KMS-11 (cell line): ENCODE measurements around the gene MLLT10.

Experiments used
- H2AFZ ChIP-seq: fragments of 200-600 bp; sonication (generic); 2 replicates; pipeline ENCODE4 v1.6.1; 2016; ENCODE audit warnings: antibody characterized with exemption, mixed run types, low read depth
- H3K27ac ChIP-seq: fragments of 200-600 bp; sonication (generic); 2 replicates; pipeline ENCODE4 v1.6.1; 2016; ENCODE audit warnings: mild to moderate bottlenecking, mixed run types
- H3K27me3 ChIP-seq: fragments of 200-600 bp; sonication (generic); 2 replicates; pipeline ENCODE4 v1.6.1; 2017; ENCODE audit warnings: mild to moderate bottlenecking, low read depth, mixed run types, moderate library complexity; ENCODE audit not compliant: insufficient read depth
- H3K36me3 ChIP-seq: fragments of 200-600 bp; sonication (generic); 2 replicates; pipeline ENCODE4 v1.6.1; 2017; ENCODE audit warnings: mild to moderate bottlenecking, mixed run types; ENCODE audit not compliant: insufficient read depth
- H3K4me1 ChIP-seq: fragments of 200-600 bp; sonication (generic); 2 replicates; pipeline ENCODE4 v1.6.1; 2016; ENCODE audit warnings: mild to moderate bottlenecking, low read depth, mixed run types; ENCODE audit not compliant: poor library complexity, severe bottlenecking
- H3K4me2 ChIP-seq: fragments of 200-600 bp; sonication (generic); 2 replicates; pipeline ENCODE4 v1.7.0; 2016; ENCODE audit warnings: mild to moderate bottlenecking, mixed run types
- H3K4me3 ChIP-seq: fragments of 200-600 bp; sonication (generic); IDR thresholded peaks from 2 replicates; pipeline ENCODE4 v1.6.1; 2017; ENCODE audit warnings: low read depth, low read length, mixed read lengths; ENCODE audit not compliant: insufficient read depth
- H3K79me2 ChIP-seq: fragments of 200-600 bp; sonication (generic); 2 replicates; pipeline ENCODE4 v1.6.1; 2016; ENCODE audit warnings: low read depth, mixed run types; ENCODE audit not compliant: insufficient read depth
- H3K9ac ChIP-seq: fragments of 200-600 bp; sonication (generic); 2 replicates; pipeline ENCODE4 v1.6.1; 2016; ENCODE audit warnings: mild to moderate bottlenecking, mixed run types
- H4K20me1 ChIP-seq: fragments of 200-600 bp; sonication (generic); 2 replicates; pipeline ENCODE4 v1.6.1; 2016; ENCODE audit warnings: mild to moderate bottlenecking, mixed run types; ENCODE audit not compliant: insufficient read depth
- TF ChIP-seq, protein P1 (sequence below): fragments of 200-600 bp; sonication (generic); conservative IDR thresholded peaks from 2 replicates; pipeline ENCODE4 v1.6.1; 2017; ENCODE audit warnings: low read depth, mild to moderate bottlenecking, antibody characterized with exemption, low read length, moderate library complexity, mixed read lengths

MLLT10 gene

GRCh38 chr10:21593986-21594385 lies 60.0 kb downstream of the MLLT10 start:
- H4K20me1 ChIP-seq = no peaks in the 10 kb centered on the region
- no peak overlapping the region for H3K27ac ChIP-seq
- TF ChIP-seq, protein P1, sequence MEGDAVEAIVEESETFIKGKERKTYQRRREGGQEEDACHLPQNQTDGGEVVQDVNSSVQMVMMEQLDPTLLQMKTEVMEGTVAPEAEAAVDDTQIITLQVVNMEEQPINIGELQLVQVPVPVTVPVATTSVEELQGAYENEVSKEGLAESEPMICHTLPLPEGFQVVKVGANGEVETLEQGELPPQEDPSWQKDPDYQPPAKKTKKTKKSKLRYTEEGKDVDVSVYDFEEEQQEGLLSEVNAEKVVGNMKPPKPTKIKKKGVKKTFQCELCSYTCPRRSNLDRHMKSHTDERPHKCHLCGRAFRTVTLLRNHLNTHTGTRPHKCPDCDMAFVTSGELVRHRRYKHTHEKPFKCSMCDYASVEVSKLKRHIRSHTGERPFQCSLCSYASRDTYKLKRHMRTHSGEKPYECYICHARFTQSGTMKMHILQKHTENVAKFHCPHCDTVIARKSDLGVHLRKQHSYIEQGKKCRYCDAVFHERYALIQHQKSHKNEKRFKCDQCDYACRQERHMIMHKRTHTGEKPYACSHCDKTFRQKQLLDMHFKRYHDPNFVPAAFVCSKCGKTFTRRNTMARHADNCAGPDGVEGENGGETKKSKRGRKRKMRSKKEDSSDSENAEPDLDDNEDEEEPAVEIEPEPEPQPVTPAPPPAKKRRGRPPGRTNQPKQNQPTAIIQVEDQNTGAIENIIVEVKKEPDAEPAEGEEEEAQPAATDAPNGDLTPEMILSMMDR = no peak
- no peaks in the 10 kb centered on the region for H3K36me3 ChIP-seq
- peaks cover 51% of the 10 kb centered on the region for H3K79me2 ChIP-seq
- no peak overlapping the region for H3K9ac ChIP-seq
- H3K27me3 ChIP-seq = no peaks in the 10 kb centered on the region
- no peak overlapping the region for H3K4me3 ChIP-seq
- H3K4me1 ChIP-seq = peaks cover 81% of the 10 kb centered on the region
- no peak overlapping the region for H3K4me2 ChIP-seq
- H2AFZ ChIP-seq = no peak overlapping the region

DNA sequence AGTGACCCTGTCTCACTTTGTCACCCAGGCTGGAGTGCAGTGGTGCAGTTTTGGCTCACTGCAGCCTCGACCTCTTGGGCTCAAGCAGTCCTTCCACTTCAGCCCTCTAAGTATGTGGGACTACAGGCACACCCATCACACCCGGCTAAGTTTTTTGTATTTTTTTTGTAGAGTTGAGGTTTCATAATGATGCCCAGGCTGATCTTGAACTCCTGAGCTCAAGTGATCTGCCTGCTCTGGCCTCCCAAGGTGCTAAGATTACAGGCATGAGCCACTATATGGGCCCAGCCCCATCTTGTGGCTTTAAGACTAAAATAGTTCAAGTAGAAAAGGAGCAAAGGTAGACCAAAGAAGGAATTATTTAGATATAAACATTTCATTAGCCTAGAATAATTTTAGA lies 65.5 kb downstream of the MLLT10 start:
- no peak overlapping the region for H3K9ac ChIP-seq
- no peaks in the 10 kb centered on the region for H4K20me1 ChIP-seq
- peak overlapping the region; percentile 14; the same call in 1 of the 2 replicates for H3K4me2 ChIP-seq
- no peak overlapping the region for H3K4me3 ChIP-seq
- H3K27ac ChIP-seq = no peak overlapping the region; the same call in 1 of the 2 replicates
- peaks cover 59% of the 10 kb centered on the region for H3K4me1 ChIP-seq
- TF ChIP-seq, protein P1 = no peak
- no peak overlapping the region for H2AFZ ChIP-seq
- peaks cover 5% of the 10 kb centered on the region for H3K79me2 ChIP-seq
- H3K27me3 ChIP-seq = no peaks in the 10 kb centered on the region
- no peaks in the 10 kb centered on the region for H3K36me3 ChIP-seq

DNA sequence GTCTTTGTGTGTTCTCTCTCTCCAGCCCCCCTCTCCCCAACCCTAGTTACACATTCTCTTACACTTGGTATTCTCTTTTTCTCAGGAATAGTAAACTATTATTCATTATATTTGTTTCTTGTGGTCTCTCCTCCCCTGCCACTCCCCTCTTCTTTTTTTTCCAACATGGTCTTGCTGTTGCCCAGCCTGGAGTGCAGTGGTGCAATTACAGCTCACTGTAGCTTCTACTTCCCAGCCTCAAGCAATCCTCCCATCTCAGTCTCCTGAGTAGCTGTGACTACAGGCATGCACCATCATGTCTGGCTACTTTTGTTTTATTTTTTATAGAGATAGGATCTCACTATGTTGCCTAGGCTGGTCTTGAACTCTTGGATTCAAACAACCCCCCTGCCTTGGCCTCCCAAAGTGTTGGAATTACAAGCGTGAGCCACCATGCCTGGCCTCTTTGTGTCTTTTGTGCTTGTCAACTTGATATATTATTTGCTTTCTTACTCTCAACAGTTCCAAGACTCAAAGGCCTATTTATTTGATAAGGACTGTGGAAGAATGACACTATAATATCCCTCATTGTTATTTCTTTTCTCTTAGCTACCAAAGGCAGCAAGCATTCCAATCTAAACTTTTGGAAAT lies 66.9 kb downstream of the MLLT10 start:
- H3K79me2 ChIP-seq = no peaks in the 10 kb centered on the region; the same call in 1 of the 2 replicates
- TF ChIP-seq, protein P1 = no peak

DNA sequence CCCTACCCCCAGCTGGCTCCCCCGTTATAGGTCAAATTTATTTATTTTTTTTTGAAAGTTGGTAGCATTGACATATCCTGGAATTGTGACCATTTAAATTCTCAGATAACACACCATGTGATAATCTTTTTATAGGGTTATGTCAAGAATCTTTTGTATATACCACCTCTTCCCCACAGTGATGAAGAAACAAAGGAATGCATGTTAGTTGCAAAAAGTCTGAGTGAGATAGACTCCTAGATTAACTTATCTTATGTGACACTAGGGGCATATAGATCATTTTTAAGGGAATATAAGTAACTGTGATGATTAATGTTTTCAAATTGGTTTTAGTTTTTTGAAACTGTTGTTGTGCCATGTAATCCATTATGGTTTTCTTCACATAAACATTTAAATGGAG lies 68.3 kb downstream of the MLLT10 start:
- H3K79me2 ChIP-seq = no peaks in the 10 kb centered on the region; the same call in 1 of the 2 replicates
- TF ChIP-seq, protein P1 = no peak
- no peak overlapping the region for H3K4me3 ChIP-seq
- H3K36me3 ChIP-seq = no peaks in the 10 kb centered on the region
- no peak overlapping the region for H3K9ac ChIP-seq
- H3K27me3 ChIP-seq = no peaks in the 10 kb centered on the region
- H4K20me1 ChIP-seq = no peaks in the 10 kb centered on the region
- peaks cover 41% of the 10 kb centered on the region for H3K4me1 ChIP-seq
- no peak overlapping the region for H3K4me2 ChIP-seq
- H3K27ac ChIP-seq = no peak overlapping the region
- H2AFZ ChIP-seq = no peak overlapping the region

More for the DNA sequence above, 66.9 kb downstream of the MLLT10 start:
- Histone ChIP-seq H3K9ac (no peak overlapping the region), H3K4me1 (peaks cover 55% of the 10 kb centered on the region), H4K20me1 (no peaks in the 10 kb centered on the region), H3K4me3 (no peak overlapping the region), H3K27ac (no peak overlapping the region), H3K4me2 (no peak overlapping the region), H3K36me3 (no peaks in the 10 kb centered on the region), H2AFZ (no peak overlapping the region), H3K27me3 (no peaks in the 10 kb centered on the region)
